C4-2B (cell line): ENCODE results near the gene STAU1.
A peak's percentile ranks its signal among the peaks of the same experiment; 100 is the strongest.
"Not testable (repeated sequence)": the region's sequence is repeated elsewhere in the genome, so short reads cannot be mapped to it uniquely, and the experiment has no call there.

ENCODE experiments used
- H3K27ac ChIP-seq: fragments of 450-650 bp; 2 replicates; pipeline ENCODE4 v1.5.1; 2017
- ZFX ChIP-seq: fragments of 450-650 bp; IDR thresholded peaks from 2 replicates; pipeline ENCODE4 v1.6.1; 2017
- TF ChIP-seq, protein P1 (sequence below): fragments of 450-650 bp; conservative IDR thresholded peaks from 2 replicates; pipeline ENCODE4 v1.5.1; 2017; ENCODE audit warnings: mild to moderate bottlenecking

STAU1 gene

DNA sequence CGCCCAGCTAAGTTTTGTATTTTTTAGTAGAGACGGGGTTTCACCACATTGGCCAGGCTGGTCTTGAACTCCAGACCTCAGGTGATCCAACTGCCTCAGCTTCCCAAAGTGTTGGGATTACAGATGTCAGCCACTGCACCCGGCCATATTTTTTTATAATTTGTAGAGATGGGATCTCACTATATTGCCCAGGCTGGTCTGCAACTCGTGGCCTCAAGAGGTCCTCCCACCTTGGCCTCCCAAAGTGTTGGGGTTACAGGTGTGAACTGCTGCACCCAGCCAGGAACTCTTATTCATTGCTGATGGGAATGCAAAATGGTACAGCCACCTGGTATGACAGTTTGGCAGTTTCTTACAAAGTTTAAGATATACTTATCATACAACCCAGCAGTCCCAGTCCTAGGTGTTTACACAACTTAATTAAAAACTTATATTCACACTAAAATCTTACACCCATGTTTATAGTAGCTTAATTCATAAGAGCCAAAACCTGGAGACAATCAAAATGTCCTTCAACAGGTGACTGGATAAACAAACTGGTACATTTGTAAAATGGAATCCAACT, 11.7 kb upstream of the STAU1 start:
- TF ChIP-seq, protein P1, sequence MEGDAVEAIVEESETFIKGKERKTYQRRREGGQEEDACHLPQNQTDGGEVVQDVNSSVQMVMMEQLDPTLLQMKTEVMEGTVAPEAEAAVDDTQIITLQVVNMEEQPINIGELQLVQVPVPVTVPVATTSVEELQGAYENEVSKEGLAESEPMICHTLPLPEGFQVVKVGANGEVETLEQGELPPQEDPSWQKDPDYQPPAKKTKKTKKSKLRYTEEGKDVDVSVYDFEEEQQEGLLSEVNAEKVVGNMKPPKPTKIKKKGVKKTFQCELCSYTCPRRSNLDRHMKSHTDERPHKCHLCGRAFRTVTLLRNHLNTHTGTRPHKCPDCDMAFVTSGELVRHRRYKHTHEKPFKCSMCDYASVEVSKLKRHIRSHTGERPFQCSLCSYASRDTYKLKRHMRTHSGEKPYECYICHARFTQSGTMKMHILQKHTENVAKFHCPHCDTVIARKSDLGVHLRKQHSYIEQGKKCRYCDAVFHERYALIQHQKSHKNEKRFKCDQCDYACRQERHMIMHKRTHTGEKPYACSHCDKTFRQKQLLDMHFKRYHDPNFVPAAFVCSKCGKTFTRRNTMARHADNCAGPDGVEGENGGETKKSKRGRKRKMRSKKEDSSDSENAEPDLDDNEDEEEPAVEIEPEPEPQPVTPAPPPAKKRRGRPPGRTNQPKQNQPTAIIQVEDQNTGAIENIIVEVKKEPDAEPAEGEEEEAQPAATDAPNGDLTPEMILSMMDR = no peak
- no peak for TF ChIP-seq ZFX
- no peak overlapping the region for H3K27ac ChIP-seq

GRCh38 chr20:49192944-49193518, 4.9 kb upstream of the STAU1 start:
- not testable (repeated sequence) for H3K27ac ChIP-seq

DNA sequence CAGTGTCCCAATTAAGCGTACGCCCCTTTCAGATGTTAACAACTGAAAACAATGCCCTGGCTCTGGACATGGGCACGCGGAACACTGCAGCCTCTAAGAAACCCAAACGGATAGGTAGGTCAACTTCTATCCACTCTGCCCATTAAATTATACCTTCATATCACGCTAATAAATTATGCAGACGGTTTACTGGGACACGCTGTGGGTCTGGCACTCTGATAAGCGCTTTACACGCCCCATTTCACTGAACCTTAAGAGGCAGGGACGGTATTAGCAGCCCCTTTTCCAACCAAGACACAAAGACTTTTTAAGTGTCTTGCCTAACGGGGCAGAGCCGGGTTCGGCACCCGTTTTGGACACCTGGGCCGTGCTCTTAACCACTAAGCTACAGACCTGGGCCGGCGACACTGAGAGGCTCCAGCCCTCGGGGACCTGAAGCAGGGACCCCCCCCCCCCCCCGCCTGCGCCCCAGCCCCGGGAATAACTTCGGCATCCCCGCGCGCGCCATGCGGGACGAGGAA, 744 bp downstream of the STAU1 start:
- peak overlapping the region; percentile 85 for H3K27ac ChIP-seq
- no peak for TF ChIP-seq ZFX
- TF ChIP-seq, protein P1 = no peak

- peak overlapping the region; percentile 85 for H3K27ac ChIP-seq
- TF ChIP-seq, protein P1 = no peak
- no peak for TF ChIP-seq ZFX
Measured at GRCh38 chr20:49186535-49187329, 1.4 kb downstream of the STAU1 start.

GRCh38 chr20:49185071-49185761, 2.9 kb downstream of the STAU1 start:
- H3K27ac ChIP-seq = no peak overlapping the region
- no peak for TF ChIP-seq ZFX
- TF ChIP-seq, protein P1 = no peak

DNA sequence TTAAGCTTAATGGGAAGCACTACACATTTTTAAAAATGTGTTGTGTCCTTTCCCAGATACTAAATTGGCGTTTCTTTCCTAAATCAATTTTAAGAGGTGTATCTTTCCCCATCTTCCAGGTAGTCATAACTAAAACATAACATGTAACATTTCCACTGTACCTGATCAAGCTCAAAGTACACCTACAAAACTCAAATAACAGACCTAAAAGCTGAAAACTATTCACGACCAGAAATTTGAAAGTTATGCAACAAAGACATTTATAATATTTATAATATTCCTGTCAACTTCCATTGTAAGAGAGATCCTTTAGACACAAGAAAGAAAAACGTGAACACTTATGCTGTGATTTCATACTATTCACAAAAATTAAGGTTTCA, 3.5 kb downstream of the STAU1 start:
- TF ChIP-seq ZFX = no peak
- TF ChIP-seq, protein P1 = no peak
- H3K27ac ChIP-seq = no peak overlapping the region

GRCh38 chr20:49184084-49184501, 4.0 kb downstream of the STAU1 start:
- not testable (repeated sequence) for H3K27ac ChIP-seq

GRCh38 chr20:49183444-49183843, 4.7 kb downstream of the STAU1 start:
- no peak for TF ChIP-seq ZFX
- TF ChIP-seq, protein P1 = no peak
- no peak overlapping the region for H3K27ac ChIP-seq
